ENCODE measurements around the gene AFMID. TPM values are rescaled to one million over a fixed set of nuclear protein-coding genes. Genes with fewer than 3 reads are reported as not detected.
"Not testable (repeated sequence)": the region's sequence is repeated elsewhere in the genome, so short reads cannot be mapped to it uniquely, and the experiment has no call there.

Gene AFMID
- total and polyA plus RNA-seq, 2 of the 8 experiments (the other 6 are each of a cell fraction or from before 2014, with no cell fraction given) = 49.0 to 53.0 TPM

DNA sequence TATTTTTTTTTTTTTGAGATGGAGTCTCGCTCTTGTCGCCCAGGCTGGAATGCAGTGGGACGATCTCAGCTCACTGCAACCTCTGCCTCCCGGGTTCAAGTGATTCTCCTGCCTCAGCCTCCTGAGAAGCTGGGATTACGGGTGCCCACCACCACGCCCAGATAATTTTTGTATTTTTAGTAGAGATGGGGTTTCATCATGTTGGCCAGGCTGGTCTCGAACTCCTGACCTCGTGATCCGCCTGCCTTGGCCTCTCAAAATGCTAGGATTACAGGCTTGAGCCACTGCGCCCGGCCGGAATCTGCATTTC lies 66.4 kb downstream of the AFMID start:
- H4K20me1 ChIP-seq (replicated peaks in 1 of 2; ENCODE audit: control insufficient read depth in 1 of 2, insufficient read depth in 2 of 2, low read length in 2 of 2); H3K79me1 ChIP-seq (ENCODE audit: low read depth, low read length); H3K4ac ChIP-seq (replicated peaks; ENCODE audit: insufficient read length, low read depth, low read length); DNase-seq (ENCODE audit: low read depth in 1 of 2, low spot score in 2 of 2); H3K56ac ChIP-seq (replicated peaks; ENCODE audit: insufficient read length, low read depth, low read length); H2BK15ac ChIP-seq (ENCODE audit: low read length); H2AFZ ChIP-seq (ENCODE audit: low read length); FAIRE-seq; H3K14ac ChIP-seq (ENCODE audit: insufficient read length); H2BK120ac ChIP-seq (replicated peaks; ENCODE audit: low read depth, low read length); H3K23me2 ChIP-seq (ENCODE audit: low read depth, low read length); H3K23ac ChIP-seq (ENCODE audit: insufficient read length); H3K27me3 ChIP-seq (replicated peaks in 1 of 4; ENCODE audit: control insufficient read depth in 3 of 4, extremely low read depth in 1 of 4, insufficient read depth in 3 of 4, low read length in 3 of 4); H2AK5ac ChIP-seq (ENCODE audit: low read depth, low read length); H3K36me3 ChIP-seq (ENCODE audit: control insufficient read depth in 2 of 4, insufficient read depth in 4 of 4, low read length in 3 of 4); H3K18ac ChIP-seq (ENCODE audit: extremely low read depth, low read length); H3K79me2 ChIP-seq (ENCODE audit: control insufficient read depth in 1 of 2, insufficient read depth in 2 of 2, low read length in 2 of 2); H3K27ac ChIP-seq (ENCODE audit: low read depth, low read length); POLR2A ChIA-PET (ENCODE audit: partially characterized antibody); H2BK20ac ChIP-seq (ENCODE audit: low read length); H3K9me3 ChIP-seq (ENCODE audit: insufficient read depth in 2 of 2, low read depth in 1 of 2, low read length in 1 of 2): not testable (repeated sequence)
- Histone ChIP-seq H3K9ac (replicated peaks in 1 of 4; ENCODE audit: extremely low read depth in 1 of 4, low read depth in 3 of 4, low read length in 3 of 4) (peak overlapping the region in 1 of 4 experiments; percentile 88; a peak in 2 of 7 replicates), H3K4me1 (replicated peaks in 1 of 4; ENCODE audit: control insufficient read depth in 3 of 4, insufficient read depth in 4 of 4, low read length in 3 of 4) (peaks cover 0 to 39% (median 29%) of the 10 kb centered on the region in 4 experiments; a peak in 6 of 7 replicates), H4K91ac (replicated peaks; ENCODE audit: insufficient read length, low read length) (peak overlapping the region; percentile 98), H4K8ac (ENCODE audit: extremely low read depth, insufficient read depth, low read length) (peak overlapping the region; percentile 94; the same call in 1 of the 2 replicates), H3K4me2 (ENCODE audit: insufficient read depth in 1 of 2, low read depth in 2 of 2, low read length in 2 of 2) (peak overlapping the region; percentile 61 to 83), H2BK12ac (ENCODE audit: low read depth, low read length) (0 out of 2 replicates have a peak overlapping the region, but pooled peaks have one; percentile 12), H4K5ac (ENCODE audit: insufficient read length, low read depth, low read length) (peak overlapping the region; percentile 90), H2BK5ac (ENCODE audit: low read depth, low read length) (0 out of 2 replicates have a peak overlapping the region, but pooled peaks have one; percentile 91), H3K4me3 (ENCODE audit: extremely low read depth in 1 of 4, insufficient read depth in 2 of 4, low read depth in 3 of 4, low read length in 4 of 4) (peak overlapping the region; percentile 62 to 72 (median 66))
- WGBS, 2 experiments (ENCODE audit: extremely low coverage in 1 of 2, insufficient coverage in 1 of 2, insufficient read length in 1 of 2, insufficient replicate concordance in 2 of 2, low coverage in 1 of 2, low lambda C conversion rate in 2 of 2, missing lambda C conversion rate in 1 of 2) = 80% methylated on average over 12 of the region's 12 CpGs; no CpG with 5 or more reads in 1 of the 2 experiments
- CTCF ChIA-PET (ENCODE audit: partially characterized antibody) = interaction anchor here (4.9 kb wide), 1 partner anchor 26 kb away, joined by 28 read pairs; no protein-coding TSS in a partner anchor

All from H1 (cell line).